T-helper 2 cell treated with Interferon-gamma antibody and Interleukin-4, amounts not matched to agents 100 ng/mL and 5 ng/mL, for 36 hours (primary cell): ENCODE measurements around the gene PEAK1. TPM values are rescaled to one million over a fixed set of nuclear protein-coding genes. Genes with fewer than 3 reads are reported as not detected.
"Not testable (repeated sequence)": the region's sequence is repeated elsewhere in the genome, so short reads cannot be mapped to it uniquely, and the experiment has no call there.

Experiments used
- intact Hi-C: fragments of 100-400 bp; cut with micrococcal nuclease; formaldehyde crosslinking; loops from one replicate; pipeline ENCODE4 v1.15.1; 2023
- total RNA-seq: library from RNA; stranded (reverse); gene quantifications from 2 replicates; pipeline ENCODE4 v1.2.3, GENCODE V29; 2022

The PEAK1 gene
- total RNA-seq, 1 donor from 2014 or later = 16.6 TPM

- intact Hi-C loops = loop anchor here (10.0 kb wide), 1 partner anchor 197 kb away; no protein-coding TSS in a partner anchor
Measured at GRCh38 chr15:77181305-77182074, 238.4 kb downstream of the PEAK1 start.

GRCh38 chr15:77180757-77181156, 239.1 kb downstream of the PEAK1 start:
- intact Hi-C loops = loop anchor here (10.0 kb wide), 1 partner anchor 196 kb away; no protein-coding TSS in a partner anchor

GRCh38 chr15:77180270-77180669, 239.6 kb downstream of the PEAK1 start:
- intact Hi-C loops = loop anchor here (10.0 kb wide), 1 partner anchor 195 kb away; no protein-coding TSS in a partner anchor

- intact Hi-C loops = loop anchor here (5.0 kb wide), 1 partner anchor 62 kb away; no protein-coding TSS in a partner anchor
Measured at GRCh38 chr15:77179541-77179998, 240.3 kb downstream of the PEAK1 start.

- intact Hi-C loops = loop anchor here (5.0 kb wide), 1 partner anchor 61 kb away; no protein-coding TSS in a partner anchor
Measured at GRCh38 chr15:77178411-77178810, 241.5 kb downstream of the PEAK1 start.

- intact Hi-C loops = loop anchor here (5.0 kb wide), 1 partner anchor 59 kb away; no protein-coding TSS in a partner anchor
Measured at GRCh38 chr15:77176148-77176547, 243.8 kb downstream of the PEAK1 start.

GRCh38 chr15:77173487-77173886, 246.4 kb downstream of the PEAK1 start:
- intact Hi-C loops = no loop called here

- intact Hi-C loops = no loop called here
Measured at GRCh38 chr15:77171221-77171967, 248.5 kb downstream of the PEAK1 start.

- intact Hi-C loops = no loop called here
Measured at GRCh38 chr15:77168616-77169015, 251.3 kb downstream of the PEAK1 start.

- intact Hi-C loops = no loop called here
Measured at GRCh38 chr15:77168141-77168540, 251.8 kb downstream of the PEAK1 start.

- intact Hi-C loops = no loop called here
Measured at GRCh38 chr15:77167406-77167805, 252.5 kb downstream of the PEAK1 start.

- intact Hi-C loops = no loop called here
Measured at GRCh38 chr15:77163781-77164384, 256.0 kb downstream of the PEAK1 start.

- intact Hi-C loops = no loop called here
Measured at GRCh38 chr15:77162872-77163633, 256.9 kb downstream of the PEAK1 start.

- intact Hi-C loops = no loop called here
Measured at GRCh38 chr15:77160562-77161478, 259.1 kb downstream of the PEAK1 start.

- intact Hi-C loops = not testable (repeated sequence)
Measured at GRCh38 chr15:77156000-77156399, 263.9 kb downstream of the PEAK1 start.

GRCh38 chr15:77148191-77148590, 271.7 kb downstream of the PEAK1 start:
- intact Hi-C loops = no loop called here

- intact Hi-C loops = no loop called here
Measured at GRCh38 chr15:77145370-77145769, 274.5 kb downstream of the PEAK1 start.

GRCh38 chr15:77144492-77145070, 275.3 kb downstream of the PEAK1 start:
- intact Hi-C loops = no loop called here

GRCh38 chr15:77144026-77144425, 275.9 kb downstream of the PEAK1 start:
- intact Hi-C loops = no loop called here
